T-cell (primary cell): ENCODE measurements around the gene AGFG2. TPM values are rescaled to one million over a fixed set of nuclear protein-coding genes. Genes with fewer than 3 reads are reported as not detected.
A peak's percentile ranks its signal among the peaks of the same experiment; 100 is the strongest.

ENCODE experiments used
- ATAC-seq, 4 experiments: fragments of 200-7000 bp in 3 of 4; fragments of 150-1000 bp in 1 of 4; cut with Tn5 transposase; replicated peaks in 1 of 4; 1 replicate in 3 of 4; 2 replicates in 1 of 4; pipeline ENCODE4 v1.10.0; 2021; ENCODE audit warnings: moderate library complexity in 3 of 4, mild to moderate bottlenecking in 2 of 4, moderate number of reproducible peaks in 1 of 4
- CTCF ChIA-PET, 2 donors: fragments of 300-600 bp; sonication (Branson Sonifier 250); formaldehyde crosslinking; loops; one replicate each; lab custom pipeline; 2022; ENCODE audit warnings: antibody characterized with exemption in 2 of 2; lab: Charles Lee
- POLR2A ChIA-PET, 2 donors: fragments of 300-600 bp; sonication (Branson Sonifier 250); formaldehyde crosslinking; loops; one replicate each; lab custom pipeline; 2022; ENCODE audit warnings: antibody characterized with exemption in 2 of 2; lab: Charles Lee
- DNase-seq, 35 experiments: peaks; one replicate each; pipeline versions ENCODE4 v3.0.0 to v3.0.0-alpha.2; 2013 to 2023
- H3K27ac ChIP-seq: one replicate; pipeline ENCODE4 v1.5.1; 2013; ENCODE audit warnings: low read length
- H3K27me3 ChIP-seq, 2 experiments: replicated peaks in 1 of 2; 1 replicate in 1 of 2; 2 replicates in 1 of 2; pipeline versions ENCODE4 v1.6.1 to v1.7.0; 2013; ENCODE audit warnings: low read length in 1 of 2, mixed read lengths in 1 of 2; ENCODE audit not compliant: control insufficient read depth in 2 of 2, insufficient read depth in 2 of 2; ENCODE audit errors: extremely low read depth in 1 of 2
- H3K36me3 ChIP-seq, 2 donors: 1 replicate in 1 of 2; 2 replicates in 1 of 2; pipeline versions ENCODE4 v1.6.1 to v1.7.0; 2013; ENCODE audit warnings: low read length in 1 of 2; ENCODE audit not compliant: control insufficient read depth in 2 of 2, insufficient read depth in 1 of 2; ENCODE audit errors: extremely low read depth in 1 of 2
- H3K4me1 ChIP-seq, 2 experiments: 1 replicate in 1 of 2; 2 replicates in 1 of 2; pipeline versions ENCODE4 v1.6.1 to v1.7.0; 2013; ENCODE audit warnings: low read length in 2 of 2, mixed read lengths in 1 of 2; ENCODE audit not compliant: insufficient read depth in 2 of 2, control insufficient read depth in 1 of 2; ENCODE audit errors: extremely low read depth in 1 of 2
- H3K4me3 ChIP-seq, 2 donors: 1 replicate in 1 of 2; 2 replicates in 1 of 2; pipeline versions ENCODE4 v1.5.1 to v1.7.0; 2013; ENCODE audit warnings: mild to moderate bottlenecking in 2 of 2, low read length in 1 of 2, moderate library complexity in 1 of 2; ENCODE audit not compliant: control insufficient read depth in 1 of 2; ENCODE audit errors: extremely low read depth in 1 of 2
- H3K9me3 ChIP-seq: 2 replicates; pipeline ENCODE4 v1.7.0; 2013
- H3K27ac Mint-ChIP-seq, 2 donors: one replicate each; pipeline ENCODE4 v1.8.0; 2020 to 2021; ENCODE audit warnings: mild to moderate bottlenecking in 2 of 2, mixed read lengths in 2 of 2
- H3K27me3 Mint-ChIP-seq, 2 donors: one replicate each; pipeline ENCODE4 v1.8.0; 2021 to 2022; ENCODE audit warnings: mixed read lengths in 2 of 2
- H3K36me3 Mint-ChIP-seq: one replicate; pipeline ENCODE4 v1.8.0; 2021; ENCODE audit warnings: mixed read lengths
- H3K4me1 Mint-ChIP-seq, 3 donors: one replicate each; pipeline ENCODE4 v1.8.0; 2020 to 2022; ENCODE audit warnings: mixed read lengths in 3 of 3, mild to moderate bottlenecking in 1 of 3
- H3K4me3 Mint-ChIP-seq, 3 donors: one replicate each; pipeline ENCODE4 v1.8.0; 2020 to 2022; ENCODE audit warnings: mild to moderate bottlenecking in 3 of 3, mixed read lengths in 3 of 3, moderate library complexity in 3 of 3
- H3K9me3 Mint-ChIP-seq, 3 donors: one replicate each; pipeline ENCODE4 v1.8.0; 2020 to 2022; ENCODE audit warnings: mixed read lengths in 3 of 3
- WGBS: methylation state at CpG from one replicate; pipeline ENCODE4 v1.1.5; 2013; ENCODE audit warnings: missing lambda C conversion rate; ENCODE audit not compliant: insufficient coverage; 5-methylcytosine and 5-hydroxymethylcytosine counted together
- total RNA-seq, 35 experiments: library from RNA in 6 of 35; stranded (reverse) in 6 of 35; fragments of 120-200 nt in 1 of 35; gene quantifications; one replicate each; pipeline versions ENCODE4 v1.2.1 to v1.2.4 and lab custom pipeline; 2013 to 2026

AGFG2 gene
- total RNA-seq, 5 donors from 2014 or later (not counting 1 experiment from before 2014, with no cell fraction given) = 26.2 to 54.6 (median 40.2) TPM

DNA sequence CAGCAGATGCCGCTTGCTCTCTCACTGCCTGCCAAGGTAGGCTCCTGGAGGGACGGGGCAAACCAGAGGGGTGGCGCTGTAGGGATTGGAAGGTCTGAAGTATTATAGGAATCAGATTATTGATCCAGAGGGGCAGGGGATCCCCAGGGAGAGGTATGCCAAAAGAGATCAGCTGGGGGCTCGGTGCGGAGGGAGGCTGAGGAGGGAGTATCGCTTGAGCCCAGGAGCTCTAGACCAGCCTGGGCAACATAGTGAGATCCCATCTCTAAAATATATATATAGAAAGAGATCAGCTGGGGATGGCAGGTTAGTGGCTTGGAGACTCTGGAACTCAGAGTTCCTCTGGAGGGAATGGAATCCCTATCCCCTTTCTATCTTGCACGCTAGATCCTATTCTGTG is 56.2 kb downstream of the AGFG2 start:
- Mint-ChIP-seq H3K36me3 (no peaks in the 10 kb centered on the region), H3K4me3 (no peak overlapping the region), H3K4me1 (peaks cover 0 to 3% (median 3%) of the 10 kb centered on the region in 3 donors), H3K27me3 (peaks cover 0 to 3% of the 10 kb centered on the region in 2 donors), H3K27ac (no peak overlapping the region), H3K9me3 (no peaks in the 10 kb centered on the region)
- Histone ChIP-seq H3K4me1 (no peaks in the 10 kb centered on the region), H3K36me3 (no peaks in the 10 kb centered on the region), H3K27ac (no peak overlapping the region), H3K4me3 (no peak overlapping the region), H3K9me3 (no peaks in the 10 kb centered on the region), H3K27me3 (peaks cover 0 to 18% of the 10 kb centered on the region in 2 experiments)
- DNase-seq = no peak
- ChIA-PET POLR2A (interaction anchor here in 1 of 2 donors (0.6 kb wide), 1 partner anchor 19 kb away, joined by 8 read pairs; no protein-coding TSS in a partner anchor), CTCF (no interaction called here)
- no peak for ATAC-seq
- WGBS = 96% methylated on average over 3 of the region's 7 CpGs

DNA sequence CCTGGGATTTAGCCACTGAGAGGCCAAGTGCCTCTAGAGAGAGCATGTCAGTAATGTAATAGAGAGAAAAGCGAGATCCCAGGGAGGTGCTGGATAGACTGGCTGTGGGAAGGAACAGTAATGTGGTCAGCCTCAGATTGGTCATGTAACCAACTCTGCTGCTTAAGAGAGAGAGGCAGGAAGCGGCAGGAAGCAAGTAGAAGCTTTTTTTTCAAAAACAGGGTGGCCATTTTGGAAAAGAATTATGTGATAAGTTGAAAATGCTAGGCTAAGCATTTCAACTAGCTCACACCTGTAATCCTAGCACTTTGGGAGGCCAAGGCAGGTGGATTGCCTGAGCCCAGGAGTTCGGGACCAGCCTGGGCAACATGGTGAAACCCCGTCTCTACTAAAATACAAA is 59.4 kb downstream of the AGFG2 start:
- Mint-ChIP-seq H3K27ac (no peak overlapping the region), H3K27me3 (no peaks in the 10 kb centered on the region), H3K4me3 (no peak overlapping the region), H3K36me3 (no peaks in the 10 kb centered on the region), H3K4me1 (peaks cover 1 to 7% (median 3%) of the 10 kb centered on the region in 3 donors), H3K9me3 (no peaks in the 10 kb centered on the region)
- Histone ChIP-seq H3K36me3 (no peaks in the 10 kb centered on the region), H3K27ac (no peak overlapping the region), H3K27me3 (peaks cover 0 to 4% of the 10 kb centered on the region in 2 experiments), H3K4me1 (peaks cover 0 to 5% of the 10 kb centered on the region in 2 experiments), H3K9me3 (no peaks in the 10 kb centered on the region), H3K4me3 (no peak overlapping the region)
- CTCF ChIA-PET = interaction anchor here (0.7 to 1.4 kb wide), 3 partner anchors 12 to 1122 kb away, joined by 3 to 4 read pairs (median 3); partner anchors contain the start of gene FBXO24 (in 1 of the 2)
- ATAC-seq (no peak), DNase-seq (no peak)
- 76% methylated on average over 2 of the region's 4 CpGs for WGBS
- POLR2A ChIA-PET = no interaction called here

DNA sequence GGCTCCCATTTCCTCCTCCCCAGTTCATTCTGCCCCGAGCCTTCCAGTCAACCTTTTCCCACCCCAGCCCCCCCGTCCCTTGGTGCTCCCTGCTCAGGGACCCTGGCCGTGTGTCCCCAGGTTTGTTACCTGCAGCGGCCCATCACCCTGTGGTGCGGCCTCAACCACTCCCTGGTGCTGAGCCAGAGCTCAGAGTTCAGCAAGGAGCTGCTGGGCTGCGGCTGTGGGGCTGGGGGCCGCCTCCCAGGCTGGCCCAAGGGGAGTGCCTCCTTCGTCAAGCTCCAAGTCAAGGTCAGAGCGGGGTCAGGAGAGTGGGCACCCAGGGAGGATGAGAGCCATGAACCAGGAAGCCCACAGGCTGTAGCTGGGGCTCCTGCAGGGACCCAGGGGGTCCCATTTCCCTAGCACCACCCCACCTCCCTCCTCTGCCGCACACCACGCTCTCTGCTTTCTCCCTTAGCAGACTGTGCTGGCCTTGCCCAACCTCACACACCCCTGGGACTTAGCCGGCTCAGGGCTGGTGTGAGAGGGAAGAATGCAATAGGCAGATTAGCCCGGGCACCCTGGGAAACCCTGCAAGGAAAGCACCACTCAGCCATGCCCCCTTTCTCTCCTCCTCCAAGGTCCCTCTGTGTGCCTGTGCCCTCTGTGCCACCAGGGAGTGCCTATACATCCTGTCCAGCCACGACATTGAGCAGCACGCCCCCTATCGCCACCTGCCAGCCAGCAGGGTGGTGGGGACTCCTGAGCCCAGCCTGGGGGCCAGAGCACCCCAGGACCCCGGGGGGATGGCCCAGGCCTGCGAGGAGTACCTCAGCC is 61.1 kb downstream of the AGFG2 start:
- Mint-ChIP-seq H3K27me3 (no peaks in the 10 kb centered on the region), H3K9me3 (no peaks in the 10 kb centered on the region), H3K4me3 (no peak overlapping the region), H3K27ac (no peak overlapping the region), H3K36me3 (no peaks in the 10 kb centered on the region), H3K4me1 (peaks cover 8 to 15% (median 11%) of the 10 kb centered on the region in 3 donors)
- H3K27ac ChIP-seq = no peak overlapping the region
- H3K36me3 ChIP-seq = no peaks in the 10 kb centered on the region
- ChIA-PET CTCF (interaction anchor here in 1 of 2 donors (0.5 kb wide), 1 partner anchor 252 kb away, joined by 3 read pairs; no protein-coding TSS in a partner anchor), POLR2A (interaction anchor here in 1 of 2 donors (0.7 kb wide), 1 partner anchor 60 kb away, joined by 4 read pairs; no protein-coding TSS in a partner anchor)
- peaks cover 0 to 5% of the 10 kb centered on the region in 2 experiments for H3K27me3 ChIP-seq
- ATAC-seq (no peak), DNase-seq (no peak)
- H3K4me3 ChIP-seq = no peak overlapping the region
- no peaks in the 10 kb centered on the region for H3K9me3 ChIP-seq
- H3K4me1 ChIP-seq = peaks cover 5 to 20% of the 10 kb centered on the region in 2 experiments
- WGBS = 82% methylated on average over 12 of the region's 18 CpGs

DNA sequence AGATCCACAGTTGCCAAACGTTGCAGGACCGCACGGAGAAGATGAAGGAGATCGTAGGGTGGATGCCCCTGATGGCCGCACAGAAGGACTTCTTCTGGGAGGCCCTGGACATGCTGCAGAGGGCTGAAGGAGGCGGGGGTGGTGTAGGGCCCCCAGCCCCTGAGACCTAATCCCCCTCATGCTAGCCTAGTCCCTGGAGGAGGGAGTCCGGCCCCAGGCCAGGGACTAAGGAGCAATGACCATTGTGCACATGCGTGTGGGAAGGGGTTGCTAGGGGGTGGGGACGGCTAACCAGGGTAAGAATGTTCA is 61.7 kb downstream of the AGFG2 start:
- Mint-ChIP-seq H3K27ac (no peak overlapping the region), H3K36me3 (no peaks in the 10 kb centered on the region), H3K27me3 (no peaks in the 10 kb centered on the region), H3K4me1 (peaks cover 12 to 21% (median 16%) of the 10 kb centered on the region in 3 donors), H3K4me3 (no peak overlapping the region), H3K9me3 (no peaks in the 10 kb centered on the region)
- H3K4me3 ChIP-seq = no peak overlapping the region
- WGBS = 93% methylated on average over 6 of the region's 9 CpGs
- peaks cover 11 to 26% of the 10 kb centered on the region in 2 experiments for H3K4me1 ChIP-seq
- H3K27me3 ChIP-seq = peaks cover 0 to 7% of the 10 kb centered on the region in 2 experiments
- ATAC-seq = no peak
- no peaks in the 10 kb centered on the region for H3K9me3 ChIP-seq
- ChIA-PET POLR2A (no interaction called here), CTCF (no interaction called here)
- H3K36me3 ChIP-seq = no peaks in the 10 kb centered on the region
- H3K27ac ChIP-seq = no peak overlapping the region
- DNase-seq = no peak

DNA sequence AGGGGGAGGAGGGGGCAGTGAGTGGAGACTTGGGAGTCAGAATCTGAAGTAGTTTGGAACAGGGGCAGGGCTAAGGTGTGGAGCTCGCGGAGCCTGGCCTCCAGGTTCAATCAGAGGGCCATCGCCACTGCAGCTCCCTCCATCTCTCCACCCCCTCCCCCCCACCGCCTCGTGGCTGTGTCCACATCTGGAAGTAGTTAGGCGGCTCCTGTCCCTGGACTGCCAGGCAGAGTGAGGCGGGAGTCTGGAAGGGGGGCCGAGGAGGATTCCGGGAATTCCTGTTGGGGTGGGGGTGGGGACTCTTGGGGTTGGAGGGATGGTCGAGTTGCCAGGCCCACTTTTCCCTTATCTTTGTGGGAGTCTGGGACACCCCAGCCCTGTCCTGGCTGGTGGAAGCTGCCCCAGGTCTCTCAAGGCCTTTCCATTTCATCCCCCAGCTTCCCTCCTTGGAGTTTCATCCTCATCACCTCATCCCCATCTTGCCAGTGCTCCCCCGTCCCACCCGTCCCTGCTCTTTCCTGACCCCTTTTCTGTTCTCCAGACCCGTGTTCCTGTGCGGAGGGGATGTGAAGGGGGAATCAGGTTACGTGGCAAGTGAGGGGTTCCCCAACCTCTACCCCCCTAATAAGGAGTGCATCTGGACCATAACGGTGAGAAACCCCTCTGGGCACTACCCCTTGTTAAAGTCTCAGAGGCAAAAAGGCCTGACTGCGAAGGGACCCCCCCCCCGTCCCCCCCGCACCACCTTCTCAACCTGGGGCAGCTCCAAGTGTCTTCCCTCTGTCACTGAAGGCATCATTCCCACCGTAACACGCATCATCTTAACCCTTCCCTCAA is 64.1 kb downstream of the AGFG2 start:
- H3K4me3 ChIP-seq = peak overlapping the region in 1 of 2 donors; percentile 84
- ChIA-PET CTCF (interaction anchor here (0.6 to 1.1 kb wide), 5 partner anchors 14 to 149 kb away, joined by 3 to 5 read pairs (median 4); partner anchors contain the start of genes FBXO24 (in 1 of the 2), LRCH4 (in 1 of the 2) and POP7 (in 1 of the 2)), POLR2A (interaction anchor here in 1 of 2 donors (0.6 kb wide), 1 partner anchor 56 kb away, joined by 5 read pairs; no protein-coding TSS in a partner anchor)
- peaks cover 16 to 25% (median 16%) of the 10 kb centered on the region in 3 donors for H3K4me1 Mint-ChIP-seq
- no peaks in the 10 kb centered on the region for H3K36me3 Mint-ChIP-seq
- H3K27me3 Mint-ChIP-seq = no peaks in the 10 kb centered on the region
- peak overlapping the region; percentile 67 for H3K27ac ChIP-seq
- peaks cover 0 to 7% of the 10 kb centered on the region in 2 experiments for H3K27me3 ChIP-seq
- H3K4me1 ChIP-seq = peaks cover 11 to 30% of the 10 kb centered on the region in 2 experiments
- no peaks in the 10 kb centered on the region for H3K9me3 Mint-ChIP-seq
- no peak for DNase-seq
- WGBS = 81% methylated on average over 7 of the region's 21 CpGs
- no peaks in the 10 kb centered on the region for H3K9me3 ChIP-seq
- H3K27ac Mint-ChIP-seq = peak overlapping the region in 1 of 2 donors; percentile 91
- peak overlapping the region; percentile 74 to 90 (median 81) for H3K4me3 Mint-ChIP-seq
- H3K36me3 ChIP-seq = no peaks in the 10 kb centered on the region
- no peak for ATAC-seq

DNA sequence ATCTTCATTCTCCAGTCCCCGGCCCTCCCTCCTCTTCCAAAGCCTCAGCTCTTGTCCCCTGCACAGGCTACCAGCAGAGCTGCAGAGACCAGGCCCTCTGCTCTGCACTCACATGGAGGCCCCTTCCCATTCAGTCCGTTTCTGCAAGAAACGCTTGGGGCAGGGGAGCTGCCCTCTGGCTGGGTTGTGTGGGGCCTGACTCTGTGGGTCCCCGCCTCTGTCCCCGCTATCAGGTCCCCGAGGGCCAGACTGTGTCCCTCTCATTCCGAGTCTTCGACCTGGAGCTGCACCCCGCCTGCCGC is 64.7 kb downstream of the AGFG2 start:
- peak in 1 of 35 experiments; percentile 12 for DNase-seq

More for the DNA sequence above, 64.7 kb downstream of the AGFG2 start:
- H3K36me3 ChIP-seq = no peaks in the 10 kb centered on the region
- peak overlapping the region; percentile 88 to 91 for H3K27ac Mint-ChIP-seq
- H3K27me3 ChIP-seq = peaks cover 0 to 7% of the 10 kb centered on the region in 2 experiments
- H3K9me3 Mint-ChIP-seq = no peaks in the 10 kb centered on the region
- H3K4me3 Mint-ChIP-seq = peak overlapping the region; percentile 74 to 90 (median 81)
- POLR2A ChIA-PET = no interaction called here
- no peaks in the 10 kb centered on the region for H3K9me3 ChIP-seq
- H3K4me1 Mint-ChIP-seq = peaks cover 13 to 23% (median 16%) of the 10 kb centered on the region in 3 donors
- H3K4me3 ChIP-seq = peak overlapping the region; percentile 48 to 84
- peaks cover 11 to 30% of the 10 kb centered on the region in 2 experiments for H3K4me1 ChIP-seq
- H3K27ac ChIP-seq = peak overlapping the region; percentile 67
- CTCF ChIA-PET = interaction anchor here (0.6 to 1.1 kb wide), 3 partner anchors 15 to 110 kb away, joined by 3 to 5 read pairs (median 4); partner anchors contain the start of gene POP7 (in 1 of the 2)
- no peaks in the 10 kb centered on the region for H3K27me3 Mint-ChIP-seq
- peak in 3 of 4 experiments; percentile 7 to 22 (median 9) for ATAC-seq
- 28% methylated on average over 10 of the region's 10 CpGs for WGBS
- H3K36me3 Mint-ChIP-seq = no peaks in the 10 kb centered on the region
